ENCODE results near the gene MYO3A.

The MYO3A gene

DNA sequence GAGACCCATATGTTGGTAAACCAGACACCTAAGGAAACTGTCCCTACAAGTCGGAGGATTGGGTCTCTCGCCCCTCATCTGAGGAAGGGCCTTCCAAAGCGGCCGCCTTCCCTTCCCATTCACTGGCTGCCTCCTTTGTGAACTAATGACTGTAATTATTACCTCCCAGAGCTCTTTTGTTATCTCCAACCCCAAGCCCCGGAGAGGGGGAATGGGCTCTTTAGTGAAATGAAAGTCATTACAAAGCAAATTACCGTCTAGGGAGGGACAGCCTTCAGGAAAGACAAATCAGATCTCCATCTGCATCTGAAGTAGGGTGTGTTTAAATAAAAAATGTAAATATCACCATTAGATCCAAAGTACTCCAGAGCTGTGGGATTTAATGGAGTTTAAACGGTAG is 280.0 kb downstream of the MYO3A start:
- CTCF ChIA-PET, result no interaction called here
- TF ChIP-seq BHLHE40 (IDR thresholded peaks at IDR 0.05; ENCODE audit: borderline replicate concordance) (no peak), ARNT (IDR thresholded peaks at IDR 0.05) (no peak), SP1 (IDR thresholded peaks at IDR 0.05) (no peak), ELF4 (IDR thresholded peaks at IDR 0.05) (no peak), L3MBTL2 (conservative IDR thresholded peaks at IDR 0.05) (no peak), HDGF (IDR thresholded peaks at IDR 0.05; ENCODE audit: borderline replicate concordance) (no peak), ZNF384 (IDR thresholded peaks at IDR 0.05) (no peak), FOXK2 (IDR thresholded peaks at IDR 0.05) (no peak), SUZ12 (IDR thresholded peaks at IDR 0.05) (no peak), FOXA1 (IDR thresholded peaks at IDR 0.05) (no peak), TARDBP (IDR thresholded peaks at IDR 0.05) (no peak)
- TF ChIP-seq, protein P1, sequence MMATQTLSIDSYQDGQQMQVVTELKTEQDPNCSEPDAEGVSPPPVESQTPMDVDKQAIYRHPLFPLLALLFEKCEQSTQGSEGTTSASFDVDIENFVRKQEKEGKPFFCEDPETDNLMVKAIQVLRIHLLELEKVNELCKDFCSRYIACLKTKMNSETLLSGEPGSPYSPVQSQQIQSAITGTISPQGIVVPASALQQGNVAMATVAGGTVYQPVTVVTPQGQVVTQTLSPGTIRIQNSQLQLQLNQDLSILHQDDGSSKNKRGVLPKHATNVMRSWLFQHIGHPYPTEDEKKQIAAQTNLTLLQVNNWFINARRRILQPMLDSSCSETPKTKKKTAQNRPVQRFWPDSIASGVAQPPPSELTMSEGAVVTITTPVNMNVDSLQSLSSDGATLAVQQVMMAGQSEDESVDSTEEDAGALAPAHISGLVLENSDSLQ (IDR thresholded peaks at IDR 0.05), result no peak
- POLR2A ChIA-PET, result no interaction called here

DNA sequence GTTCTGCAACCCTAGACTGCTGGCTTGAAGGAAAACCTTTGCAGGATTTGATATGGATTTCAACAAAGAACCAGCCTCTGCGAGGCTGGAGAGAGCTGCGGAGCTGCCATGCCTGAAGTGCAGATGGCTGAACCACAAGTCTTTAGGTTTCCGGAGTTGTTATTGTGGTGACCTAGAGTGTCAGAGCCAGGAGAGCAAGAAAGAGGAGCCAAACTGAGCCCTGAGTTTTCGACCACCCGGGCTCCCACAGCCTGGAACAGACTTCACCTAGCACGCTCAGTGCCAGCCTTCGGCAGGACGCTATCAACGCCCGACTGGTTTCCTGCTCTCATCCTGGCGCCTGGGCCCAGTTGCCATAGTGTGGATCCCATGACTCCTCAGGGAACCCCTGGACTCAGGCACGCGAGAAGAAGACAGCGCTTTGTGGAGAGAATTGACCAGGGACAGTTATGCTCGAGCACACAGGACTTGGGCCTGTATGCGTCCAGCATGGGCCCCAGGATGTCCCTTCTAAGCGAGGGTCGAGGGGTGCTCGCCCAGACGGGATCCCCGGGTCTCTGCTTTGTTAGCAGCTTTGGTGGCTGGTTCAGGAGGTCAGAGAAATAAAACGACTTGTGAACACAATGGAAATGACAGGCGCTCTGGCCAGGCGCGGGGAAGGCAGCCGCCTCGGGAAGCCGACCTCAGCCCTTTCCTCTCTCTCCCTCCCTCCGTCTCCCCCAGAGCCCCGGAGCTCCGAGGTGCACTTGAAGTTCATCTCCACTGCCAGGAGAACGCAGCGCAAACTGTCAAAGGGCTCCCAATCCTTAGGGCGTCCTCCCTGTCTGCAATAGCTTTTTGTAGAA is 280.7 kb downstream of the MYO3A start:
- ChIA-PET POLR2A (no interaction called here), CTCF (no interaction called here)
- TF ChIP-seq L3MBTL2 (conservative IDR thresholded peaks at IDR 0.05) (no peak), SUZ12 (IDR thresholded peaks at IDR 0.05) (no peak)
- DNase-seq (ENCODE audit: extremely low spot score), result no peak

More for the DNA sequence above, 280.0 kb downstream of the MYO3A start:
- DNase-seq (ENCODE audit: extremely low spot score), result no peak

DNA sequence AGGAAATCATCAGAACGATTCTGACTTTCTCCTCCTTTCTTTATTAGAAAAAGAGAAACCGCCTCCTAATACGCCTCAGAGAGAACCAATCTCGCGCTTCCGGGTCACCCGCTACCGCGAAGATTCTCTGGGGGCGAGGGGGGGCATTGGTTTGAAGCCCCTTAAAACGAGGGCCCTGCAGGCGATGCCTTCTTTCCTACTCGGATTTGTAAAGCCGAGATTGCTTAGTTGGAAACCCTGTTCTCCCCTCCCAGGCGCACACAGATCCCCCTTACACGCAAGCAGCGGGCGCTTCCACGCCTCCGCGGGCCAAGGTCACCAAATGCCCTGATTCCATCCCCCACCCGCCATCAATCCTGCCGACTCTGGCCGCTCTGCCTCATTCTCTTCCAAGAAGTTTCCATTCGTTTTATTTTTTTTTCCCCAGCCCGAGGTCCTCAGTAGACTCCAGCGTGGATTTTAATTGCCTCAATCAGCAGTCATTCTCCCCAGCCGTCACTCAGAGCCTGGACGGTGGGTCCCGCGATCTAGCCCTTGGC is 281.4 kb downstream of the MYO3A start:
- ChIA-PET POLR2A (no interaction called here), CTCF (no interaction called here)
- DNase-seq (ENCODE audit: extremely low spot score), result no peak
- TF ChIP-seq FOXM1 (IDR thresholded peaks at IDR 0.05; ENCODE audit: borderline replicate concordance) (no peak), BHLHE40 (IDR thresholded peaks at IDR 0.05; ENCODE audit: borderline replicate concordance) (no peak), L3MBTL2 (conservative IDR thresholded peaks at IDR 0.05) (no peak), NFRKB (IDR thresholded peaks at IDR 0.05) (no peak), SUZ12 (IDR thresholded peaks at IDR 0.05) (no peak), SP1 (IDR thresholded peaks at IDR 0.05) (no peak), TARDBP (IDR thresholded peaks at IDR 0.05) (no peak), ZNF384 (IDR thresholded peaks at IDR 0.05) (no peak), HDGF (IDR thresholded peaks at IDR 0.05; ENCODE audit: borderline replicate concordance) (no peak), FOXK2 (IDR thresholded peaks at IDR 0.05) (no peak), ARNT (IDR thresholded peaks at IDR 0.05) (no peak), CTBP1 (IDR thresholded peaks at IDR 0.05; ENCODE audit: borderline replicate concordance) (no peak), LEF1 (IDR thresholded peaks at IDR 0.05; ENCODE audit: borderline replicate concordance) (no peak), ELF4 (IDR thresholded peaks at IDR 0.05) (no peak)
- TF ChIP-seq, protein P1 (IDR thresholded peaks at IDR 0.05), result no peak

DNA sequence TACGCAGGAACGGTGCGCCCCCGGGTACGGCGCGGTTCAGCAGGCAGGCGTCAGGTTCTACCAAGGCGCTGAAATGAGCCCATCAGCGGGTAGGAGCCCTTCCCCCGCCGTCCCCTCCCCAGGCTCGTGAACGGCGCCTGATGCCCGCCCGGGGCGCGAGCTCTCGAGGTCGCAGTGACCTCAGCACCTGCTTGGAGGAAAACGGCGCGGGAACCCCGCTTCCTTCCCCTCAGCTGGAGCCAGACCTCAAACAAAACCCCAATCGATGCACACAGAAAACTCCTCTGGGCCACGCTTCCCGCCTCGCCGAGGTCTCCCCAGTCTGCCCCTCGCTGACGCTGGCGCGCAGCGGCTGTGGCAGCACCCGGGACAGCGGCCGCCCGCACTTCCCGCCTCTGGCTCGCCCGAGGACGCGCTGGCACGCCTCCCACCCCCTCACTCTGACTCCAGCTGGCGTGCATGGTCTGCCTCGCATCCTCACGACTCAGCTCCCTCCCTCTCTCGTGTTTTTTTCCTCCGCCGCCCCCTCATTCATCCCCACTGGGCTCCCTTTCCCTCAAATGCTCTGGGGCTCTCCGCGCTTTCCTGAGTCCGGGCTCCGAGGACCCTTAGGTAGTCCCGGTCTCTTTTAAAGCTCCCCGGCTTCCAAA is 282.0 kb downstream of the MYO3A start:
- CTCF ChIA-PET, result no interaction called here
- TF ChIP-seq ZNF384 (IDR thresholded peaks at IDR 0.05) (no peak), L3MBTL2 (conservative IDR thresholded peaks at IDR 0.05) (peak; percentile 75), BHLHE40 (IDR thresholded peaks at IDR 0.05; ENCODE audit: borderline replicate concordance) (no peak), CTBP1 (IDR thresholded peaks at IDR 0.05; ENCODE audit: borderline replicate concordance) (no peak), SP1 (IDR thresholded peaks at IDR 0.05) (no peak), LEF1 (IDR thresholded peaks at IDR 0.05; ENCODE audit: borderline replicate concordance) (no peak), TARDBP (IDR thresholded peaks at IDR 0.05) (no peak)
- DNase-seq (ENCODE audit: extremely low spot score), result peak; percentile 63
- POLR2A ChIA-PET, result no interaction called here

DNA sequence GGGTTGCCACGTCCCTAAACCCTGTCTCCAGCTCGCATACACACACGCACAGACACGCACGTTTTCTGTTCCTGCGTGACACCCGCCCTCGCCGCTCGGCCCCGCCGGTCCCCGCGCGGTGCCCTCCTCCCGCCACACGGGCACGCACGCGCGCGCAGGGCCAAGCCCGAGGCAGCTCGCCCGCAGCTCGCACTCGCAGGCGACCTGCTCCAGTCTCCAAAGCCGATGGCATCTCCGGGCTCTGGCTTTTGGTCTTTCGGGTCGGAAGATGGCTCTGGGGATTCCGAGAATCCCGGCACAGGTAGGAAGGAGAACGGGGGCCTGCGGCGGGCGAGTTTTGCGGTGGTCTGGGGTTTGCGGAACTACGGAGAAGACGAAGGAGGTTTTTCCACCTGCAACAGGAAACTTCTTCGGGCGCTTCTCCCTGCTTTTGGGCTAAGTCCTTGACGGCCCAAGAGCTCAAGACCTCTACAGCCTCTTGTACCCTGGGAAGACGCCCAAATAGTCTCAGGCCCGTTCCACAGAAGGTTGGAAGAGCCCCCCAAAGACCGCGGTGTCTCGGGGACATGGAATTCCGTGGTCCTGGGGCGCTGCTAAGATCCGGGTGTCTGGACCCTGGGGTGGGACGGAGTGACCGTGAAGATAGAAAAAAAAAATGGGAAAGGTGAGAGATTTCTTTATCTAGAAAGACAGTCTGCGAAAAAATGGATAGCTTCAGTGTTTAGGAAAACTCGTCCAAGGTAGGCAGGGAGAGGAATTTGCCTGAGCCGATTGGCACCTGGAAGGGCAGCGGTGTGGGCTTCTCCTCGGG is 282.8 kb downstream of the MYO3A start, which contains the start of gene GAD2:
Gene GAD2 (plus strand): TSS at position 190 of the 811 bp plus-strand sequence. CDS start 36 bp downstream, at position 226.
- no peak for DNase-seq (ENCODE audit: extremely low spot score)
- ChIA-PET CTCF (no interaction called here), POLR2A (no interaction called here)
- no peak for TF ChIP-seq SUZ12 (IDR thresholded peaks at IDR 0.05)
- TF ChIP-seq, protein P1 (IDR thresholded peaks at IDR 0.05), result no peak
- no peak for TF ChIP-seq FOXK2 (IDR thresholded peaks at IDR 0.05)
- TF ChIP-seq FOXA1 (IDR thresholded peaks at IDR 0.05), result no peak
- no peak for TF ChIP-seq TARDBP (IDR thresholded peaks at IDR 0.05)
- no peak for TF ChIP-seq L3MBTL2 (conservative IDR thresholded peaks at IDR 0.05)
- TF ChIP-seq SP1 (IDR thresholded peaks at IDR 0.05), result no peak
- no peak for TF ChIP-seq FOXM1 (IDR thresholded peaks at IDR 0.05; ENCODE audit: borderline replicate concordance)
- TF ChIP-seq ZNF384 (IDR thresholded peaks at IDR 0.05), result no peak
- TF ChIP-seq ARNT (IDR thresholded peaks at IDR 0.05), result no peak
- TF ChIP-seq CTBP1 (IDR thresholded peaks at IDR 0.05; ENCODE audit: borderline replicate concordance), result no peak
- TF ChIP-seq NFRKB (IDR thresholded peaks at IDR 0.05), result no peak
- TF ChIP-seq BHLHE40 (IDR thresholded peaks at IDR 0.05; ENCODE audit: borderline replicate concordance), result no peak
- TF ChIP-seq ELF4 (IDR thresholded peaks at IDR 0.05), result no peak
- TF ChIP-seq LEF1 (IDR thresholded peaks at IDR 0.05; ENCODE audit: borderline replicate concordance), result no peak
- no peak for TF ChIP-seq HDGF (IDR thresholded peaks at IDR 0.05; ENCODE audit: borderline replicate concordance)
